Measurements from ENCODE around the gene SERPINE2. TPM values are rescaled to one million over a fixed set of nuclear protein-coding genes. Genes with fewer than 3 reads are reported as not detected.

Gene SERPINE2
- total RNA-seq, 1 donor from 2014 or later, result 69.1 TPM

GRCh38 chr2:223934870-223935269 lies 104.2 kb downstream of the SERPINE2 start:
- DNase-seq (ENCODE audit: extremely low spot score, unreplicated experiment), result no peak
- H3K9me3 Mint-ChIP-seq (ENCODE audit: unreplicated experiment), result no peaks in the 10 kb centered on the region
- peaks cover 71% of the 10 kb centered on the region for H3K4me1 Mint-ChIP-seq (ENCODE audit: unreplicated experiment)
- TF ChIP-seq CTCF (IDR thresholded peaks at IDR 0.05), result no peak
- peaks cover 3% of the 10 kb centered on the region for H3K36me3 Mint-ChIP-seq (ENCODE audit: unreplicated experiment)
- peak overlapping the region; percentile 67 for H3K27ac Mint-ChIP-seq (ENCODE audit: unreplicated experiment)
- H3K27me3 Mint-ChIP-seq (ENCODE audit: unreplicated experiment), result no peaks in the 10 kb centered on the region
- no peak overlapping the region for H3K4me3 Mint-ChIP-seq (ENCODE audit: unreplicated experiment)

- Mint-ChIP-seq H3K4me1 (ENCODE audit: unreplicated experiment) (peaks cover 59% of the 10 kb centered on the region), H3K36me3 (ENCODE audit: unreplicated experiment) (no peaks in the 10 kb centered on the region), H3K4me3 (ENCODE audit: unreplicated experiment) (no peak overlapping the region), H3K27me3 (ENCODE audit: unreplicated experiment) (no peaks in the 10 kb centered on the region), H3K27ac (ENCODE audit: unreplicated experiment) (peak overlapping the region; percentile 29), H3K9me3 (ENCODE audit: unreplicated experiment) (no peaks in the 10 kb centered on the region)
- no peak for TF ChIP-seq CTCF (IDR thresholded peaks at IDR 0.05)
- DNase-seq (ENCODE audit: extremely low spot score, unreplicated experiment), result no peak
These were observed 106.0 kb downstream of the SERPINE2 start for GRCh38 chr2:223932816-223933800.

GRCh38 chr2:223930103-223930976 lies 108.7 kb downstream of the SERPINE2 start:
- H3K27ac Mint-ChIP-seq (ENCODE audit: unreplicated experiment), result peak overlapping the region; percentile 31
- peaks cover 2% of the 10 kb centered on the region for H3K36me3 Mint-ChIP-seq (ENCODE audit: unreplicated experiment)
- TF ChIP-seq CTCF (IDR thresholded peaks at IDR 0.05), result no peak
- no peak overlapping the region for H3K4me3 Mint-ChIP-seq (ENCODE audit: unreplicated experiment)
- H3K9me3 Mint-ChIP-seq (ENCODE audit: unreplicated experiment), result no peaks in the 10 kb centered on the region
- H3K27me3 Mint-ChIP-seq (ENCODE audit: unreplicated experiment), result no peaks in the 10 kb centered on the region
- H3K4me1 Mint-ChIP-seq (ENCODE audit: unreplicated experiment), result peaks cover 36% of the 10 kb centered on the region
- DNase-seq (ENCODE audit: extremely low spot score, unreplicated experiment), result no peak

- Mint-ChIP-seq H3K27me3 (ENCODE audit: unreplicated experiment) (no peaks in the 10 kb centered on the region), H3K4me1 (ENCODE audit: unreplicated experiment) (peaks cover 30% of the 10 kb centered on the region), H3K4me3 (ENCODE audit: unreplicated experiment) (no peak overlapping the region), H3K27ac (ENCODE audit: unreplicated experiment) (no peak overlapping the region), H3K9me3 (ENCODE audit: unreplicated experiment) (no peaks in the 10 kb centered on the region), H3K36me3 (ENCODE audit: unreplicated experiment) (peaks cover 2% of the 10 kb centered on the region)
- no peak for DNase-seq (ENCODE audit: extremely low spot score, unreplicated experiment)
- no peak for TF ChIP-seq CTCF (IDR thresholded peaks at IDR 0.05)
These were observed 109.4 kb downstream of the SERPINE2 start for GRCh38 chr2:223929571-223930102.

All from osteocyte (in vitro differentiated cells).